NCI-H128 (cell line): ENCODE measurements around the gene F10.

Experiments
- DNase-seq: peaks from one replicate; lab custom pipeline; 2025; ENCODE audit not compliant: unreplicated experiment; lab: John Stamatoyannopoulos, UW

The F10 gene

GRCh38 chr13:113129921-113130750, 7.5 kb downstream of the F10 start:
- no peak for DNase-seq

DNA sequence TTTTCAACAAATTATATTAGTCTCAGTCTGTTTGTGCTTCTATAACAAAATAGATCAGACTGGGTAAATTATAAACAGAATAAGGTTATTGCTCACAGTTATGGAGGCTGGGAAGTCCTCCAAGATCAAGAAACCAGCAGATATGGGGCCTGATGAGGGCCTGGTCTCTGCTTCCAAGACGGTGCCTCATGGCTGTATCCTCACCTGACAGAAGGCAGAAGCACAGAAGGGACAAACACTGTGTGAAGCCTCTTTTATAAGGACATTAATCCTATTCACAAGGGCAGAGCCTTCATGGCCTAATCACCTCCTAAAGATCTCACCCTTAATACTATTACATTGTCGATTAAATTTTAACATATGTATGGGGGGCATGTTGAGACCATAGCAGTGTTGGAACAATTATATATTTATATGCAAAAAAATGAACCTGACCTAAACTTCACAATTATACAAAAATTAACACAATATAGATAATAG, 12.7 kb downstream of the F10 start:
- DNase-seq = no peak

GRCh38 chr13:113137691-113138298, 15.2 kb downstream of the F10 start:
- DNase-seq = no peak

GRCh38 chr13:113138792-113139551, 16.4 kb downstream of the F10 start:
- no peak for DNase-seq

DNA sequence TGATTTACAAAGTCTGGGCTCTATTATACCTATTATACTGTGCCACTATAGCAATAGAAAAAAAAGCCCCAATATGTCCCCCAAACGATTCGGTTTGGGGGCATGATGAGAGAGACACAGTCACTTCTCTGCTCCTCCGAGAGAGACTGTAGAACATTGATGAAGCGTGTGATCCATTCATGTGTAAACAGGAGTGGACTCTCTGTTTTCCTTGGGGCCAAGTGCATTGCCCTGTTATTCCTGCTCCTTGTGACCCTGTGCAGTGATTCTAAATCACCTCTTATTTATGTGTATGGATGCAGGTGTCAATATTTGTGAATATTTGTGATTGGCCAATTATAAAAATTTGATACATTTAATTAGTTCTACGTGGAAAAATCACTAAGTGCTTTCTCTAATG, 17.0 kb downstream of the F10 start:
- no peak for DNase-seq

- no peak for DNase-seq
Measured at GRCh38 chr13:113140677-113141600, 18.3 kb downstream of the F10 start.

DNA sequence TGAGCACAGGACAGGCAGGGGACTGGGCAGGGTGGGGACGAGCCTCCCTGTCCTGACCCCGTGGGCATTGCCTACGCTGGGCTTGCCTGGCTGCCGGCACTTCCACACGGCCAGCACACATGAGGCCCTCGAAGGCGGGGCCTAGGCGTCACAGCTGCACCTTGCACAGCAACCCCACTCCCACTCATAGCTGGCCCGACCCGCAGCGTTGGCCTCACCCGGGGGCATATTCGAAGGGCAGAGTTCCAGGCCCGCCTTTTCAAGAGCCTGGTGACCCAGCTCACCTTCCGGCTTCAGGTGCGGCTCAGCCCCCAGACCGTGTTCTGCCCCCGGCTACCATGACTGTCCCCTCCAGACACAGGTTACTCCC, 19.0 kb downstream of the F10 start:
- no peak for DNase-seq

DNA sequence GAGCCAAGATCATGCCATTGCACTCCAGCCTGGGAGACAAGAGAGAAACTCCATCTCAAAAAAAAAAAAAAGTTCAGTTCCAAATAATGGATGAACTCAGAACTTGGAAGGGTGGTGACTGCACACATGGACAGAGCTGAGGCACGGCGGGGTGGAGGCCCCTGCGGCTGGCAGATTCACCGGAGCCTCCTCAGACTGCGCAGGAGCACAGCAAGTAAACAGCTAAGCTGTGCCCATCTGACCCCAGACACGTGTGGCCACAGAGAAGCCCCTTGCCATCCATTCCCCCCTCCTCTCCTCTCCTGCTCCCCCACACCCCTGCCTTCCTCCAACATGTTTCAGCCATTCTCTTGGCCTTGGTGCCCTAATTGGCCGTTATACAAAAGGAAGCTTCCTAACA, 20.3 kb downstream of the F10 start:
- DNase-seq = no peak

DNA sequence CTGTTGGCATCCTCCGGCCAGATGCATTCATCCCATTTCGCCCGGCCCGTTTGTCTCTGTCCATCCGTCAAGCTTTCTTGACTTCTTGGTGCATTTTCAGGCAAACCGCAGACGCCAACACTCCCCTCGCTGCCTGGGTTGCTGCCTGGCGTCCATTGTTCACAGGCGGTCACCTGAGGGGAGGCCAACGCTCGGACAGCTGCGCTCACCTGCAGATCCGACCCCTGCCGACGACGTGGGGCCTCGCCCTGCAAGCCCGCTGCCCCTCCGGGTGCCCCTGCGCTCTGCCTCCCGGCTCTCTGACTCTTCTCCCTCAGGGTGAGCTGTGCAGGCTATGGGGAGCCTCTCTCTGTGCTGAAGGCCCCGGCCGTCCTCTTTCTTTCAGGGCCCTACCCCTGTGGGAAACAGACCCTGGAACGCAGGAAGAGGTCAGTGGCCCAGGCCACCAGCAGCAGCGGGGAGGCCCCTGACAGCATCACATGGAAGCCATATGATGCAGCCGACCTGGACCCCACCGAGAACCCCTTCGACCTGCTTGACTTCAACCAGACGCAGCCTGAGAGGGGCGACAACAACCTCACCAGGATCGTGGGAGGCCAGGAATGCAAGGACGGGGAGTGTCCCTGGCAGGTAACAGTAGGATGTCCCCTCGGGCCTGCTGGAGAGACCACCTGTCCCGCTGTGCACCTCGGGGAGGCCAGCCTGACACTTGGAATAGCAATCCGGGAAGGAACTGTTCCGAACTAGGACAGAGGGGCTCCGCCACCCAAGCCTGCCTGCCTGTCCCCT, 21.1 kb downstream of the F10 start:
- DNase-seq = no peak

DNA sequence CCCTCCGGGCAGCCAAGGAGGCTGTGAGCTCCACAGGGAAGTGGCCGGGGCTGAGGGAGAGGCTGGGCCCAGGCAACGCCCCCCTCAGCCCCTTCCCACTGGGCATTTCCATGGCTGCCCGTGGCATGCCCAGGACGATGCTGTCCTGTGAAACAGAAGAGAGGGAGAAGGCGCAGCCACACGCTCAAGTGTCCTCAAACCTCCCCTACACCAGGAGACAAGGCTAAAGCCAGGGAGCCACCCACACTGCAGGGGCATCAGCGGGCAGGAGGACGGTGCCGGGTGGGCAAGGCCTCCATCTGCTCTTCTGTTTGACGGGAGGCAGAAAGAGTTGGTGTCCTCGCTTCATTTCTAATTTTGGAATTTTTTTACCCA, 21.6 kb downstream of the F10 start:
- no peak for DNase-seq

- no peak for DNase-seq
Measured at GRCh38 chr13:113145496-113145895, 22.9 kb downstream of the F10 start.

GRCh38 chr13:113145911-113146598, 23.5 kb downstream of the F10 start:
- no peak for DNase-seq

DNA sequence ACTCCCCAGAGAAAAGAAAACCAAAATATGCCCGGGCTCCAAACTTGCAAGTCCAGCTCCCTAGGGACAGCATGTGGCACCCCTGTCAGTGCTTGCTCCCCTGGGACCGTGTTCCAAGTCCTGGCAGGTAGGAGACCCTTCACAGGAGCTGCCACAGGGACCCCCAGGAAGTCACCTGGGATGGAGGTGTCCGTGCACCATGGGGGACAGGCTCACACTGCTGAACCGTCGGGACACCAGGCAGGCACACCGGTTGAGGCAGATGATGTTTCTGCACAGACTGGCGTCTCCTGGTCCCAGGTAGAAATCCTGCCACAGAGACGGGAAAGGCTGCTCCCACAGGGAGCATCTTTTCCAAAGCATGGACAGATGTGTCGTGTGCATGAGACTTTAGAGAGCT, 24.2 kb downstream of the F10 start:
- no peak for DNase-seq

- DNase-seq = no peak
Measured at GRCh38 chr13:113147206-113147605, 24.6 kb downstream of the F10 start.

DNA sequence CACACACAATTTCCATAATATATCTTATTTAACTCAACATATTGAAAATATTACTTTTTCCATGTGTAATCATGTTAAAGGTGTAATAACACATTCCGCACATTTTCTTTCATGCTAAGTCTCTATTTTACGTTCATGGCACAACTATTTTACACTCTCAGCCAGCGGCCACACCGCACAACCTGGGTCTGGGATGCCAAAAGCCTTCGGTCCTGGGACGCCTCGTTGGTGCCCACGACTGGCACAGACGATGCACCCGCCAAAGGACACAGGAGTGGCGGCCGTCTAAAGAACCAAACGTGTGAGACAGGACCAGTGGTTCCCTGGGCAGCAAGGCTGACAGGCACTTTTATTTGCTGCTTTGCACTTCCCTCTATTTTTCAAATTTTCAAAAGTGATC, 25.8 kb downstream of the F10 start:
- no peak for DNase-seq

GRCh38 chr13:113148940-113149503, 26.4 kb downstream of the F10 start:
- DNase-seq = no peak

GRCh38 chr13:113149711-113150549, 27.3 kb downstream of the F10 start:
- no peak for DNase-seq
